ENCODE measurements around the gene BLID. TPM values are rescaled to one million over a fixed set of nuclear protein-coding genes. Genes with fewer than 3 reads are reported as not detected.

Gene BLID
- total RNA-seq, 1 donor from 2014 or later, result not detected

DNA sequence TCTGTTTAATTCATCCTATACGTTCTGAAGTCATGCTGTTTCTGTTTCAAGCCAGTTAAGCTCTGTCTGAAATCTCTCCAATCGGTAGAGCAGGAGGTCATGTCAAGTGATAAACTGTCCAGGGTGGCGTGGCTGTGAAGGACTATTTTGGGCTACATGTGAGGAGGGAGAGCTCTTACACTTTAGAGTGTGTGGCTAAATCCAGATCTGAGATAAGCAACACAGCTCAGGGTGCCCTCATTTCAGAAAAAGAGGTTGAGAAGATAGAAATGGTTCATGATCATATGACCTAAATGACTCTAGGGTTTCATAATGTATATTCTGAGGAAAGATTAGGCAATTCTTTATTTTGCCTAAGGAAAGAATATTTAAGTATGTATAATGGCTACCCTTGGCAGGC lies 8.4 kb downstream of the BLID start:
- peaks cover 29% of the 10 kb centered on the region for H3K4me1 Mint-ChIP-seq
- H3K4me1 ChIP-seq, result peaks cover 19% of the 10 kb centered on the region
- TF ChIP-seq, protein P1, sequence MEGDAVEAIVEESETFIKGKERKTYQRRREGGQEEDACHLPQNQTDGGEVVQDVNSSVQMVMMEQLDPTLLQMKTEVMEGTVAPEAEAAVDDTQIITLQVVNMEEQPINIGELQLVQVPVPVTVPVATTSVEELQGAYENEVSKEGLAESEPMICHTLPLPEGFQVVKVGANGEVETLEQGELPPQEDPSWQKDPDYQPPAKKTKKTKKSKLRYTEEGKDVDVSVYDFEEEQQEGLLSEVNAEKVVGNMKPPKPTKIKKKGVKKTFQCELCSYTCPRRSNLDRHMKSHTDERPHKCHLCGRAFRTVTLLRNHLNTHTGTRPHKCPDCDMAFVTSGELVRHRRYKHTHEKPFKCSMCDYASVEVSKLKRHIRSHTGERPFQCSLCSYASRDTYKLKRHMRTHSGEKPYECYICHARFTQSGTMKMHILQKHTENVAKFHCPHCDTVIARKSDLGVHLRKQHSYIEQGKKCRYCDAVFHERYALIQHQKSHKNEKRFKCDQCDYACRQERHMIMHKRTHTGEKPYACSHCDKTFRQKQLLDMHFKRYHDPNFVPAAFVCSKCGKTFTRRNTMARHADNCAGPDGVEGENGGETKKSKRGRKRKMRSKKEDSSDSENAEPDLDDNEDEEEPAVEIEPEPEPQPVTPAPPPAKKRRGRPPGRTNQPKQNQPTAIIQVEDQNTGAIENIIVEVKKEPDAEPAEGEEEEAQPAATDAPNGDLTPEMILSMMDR (IDR thresholded peaks at IDR 0.05), result no peak
- no peak for TF ChIP-seq EZH2 (IDR thresholded peaks at IDR 0.05)
- no peak for TF ChIP-seq EZH2phosphoT487 (IDR thresholded peaks at IDR 0.05)
- no peaks in the 10 kb centered on the region for H4K20me1 ChIP-seq (ENCODE audit: low read depth)
- H3K27me3 ChIP-seq, result peaks cover 5% of the 10 kb centered on the region
- H3K79me2 ChIP-seq (ENCODE audit: low read depth), result no peaks in the 10 kb centered on the region
- H3K36me3 Mint-ChIP-seq, result peaks cover 3% of the 10 kb centered on the region
- H3K9ac ChIP-seq, result no peak overlapping the region
- no peak overlapping the region for H3K27ac ChIP-seq
- H3K4me3 Mint-ChIP-seq, result no peak overlapping the region
- no peaks in the 10 kb centered on the region for H3K36me3 ChIP-seq
- DNase-seq (ENCODE audit: low spot score), result no peak
- H3K27ac Mint-ChIP-seq, result no peak overlapping the region
- no peak overlapping the region for H3K4me2 ChIP-seq
- H3K27me3 Mint-ChIP-seq (ENCODE audit: insufficient read depth, low read depth), result no peaks in the 10 kb centered on the region
- H3K9me3 Mint-ChIP-seq, result no peaks in the 10 kb centered on the region
- H2AFZ ChIP-seq (replicated peaks), result no peak overlapping the region
- no peaks in the 10 kb centered on the region for H3K9me3 ChIP-seq (ENCODE audit: low read depth)
- no peaks in the 10 kb centered on the region for H3F3A ChIP-seq (ENCODE audit: low read depth)
- no peak overlapping the region for H3K4me3 ChIP-seq

DNA sequence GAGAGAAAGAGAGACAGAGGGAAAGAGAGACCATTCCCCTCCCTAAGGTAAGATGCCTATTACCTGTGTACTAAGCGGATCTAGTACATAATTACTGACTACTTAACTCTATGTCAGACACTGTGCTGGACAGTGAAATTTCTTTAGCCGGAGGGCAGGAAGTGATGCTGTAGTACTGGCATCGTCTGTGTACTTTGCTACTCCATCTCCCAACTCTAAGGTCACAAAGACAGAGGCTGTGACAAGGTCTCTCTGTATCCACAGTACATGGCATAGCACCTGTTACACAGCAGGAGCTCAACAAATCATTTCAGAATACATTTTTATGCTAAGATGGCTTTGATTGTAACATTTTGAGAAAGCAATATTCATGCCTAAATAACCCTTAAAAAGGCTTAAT lies 9.0 kb downstream of the BLID start:
- H3K27ac Mint-ChIP-seq, result no peak overlapping the region
- no peaks in the 10 kb centered on the region for H3K9me3 Mint-ChIP-seq
- H3K36me3 Mint-ChIP-seq, result peaks cover 3% of the 10 kb centered on the region
- Histone ChIP-seq H3K36me3 (no peaks in the 10 kb centered on the region), H4K20me1 (ENCODE audit: low read depth) (no peaks in the 10 kb centered on the region), H3K27ac (no peak overlapping the region), H3K4me3 (no peak overlapping the region), H3K4me1 (peaks cover 22% of the 10 kb centered on the region), H3K27me3 (peaks cover 5% of the 10 kb centered on the region), H3F3A (ENCODE audit: low read depth) (no peaks in the 10 kb centered on the region), H3K4me2 (no peak overlapping the region), H3K9me3 (ENCODE audit: low read depth) (no peaks in the 10 kb centered on the region), H3K79me2 (ENCODE audit: low read depth) (no peaks in the 10 kb centered on the region), H2AFZ (replicated peaks) (no peak overlapping the region), H3K9ac (no peak overlapping the region)
- no peak overlapping the region for H3K4me3 Mint-ChIP-seq
- peaks cover 29% of the 10 kb centered on the region for H3K4me1 Mint-ChIP-seq
- DNase-seq (ENCODE audit: low spot score), result no peak
- TF ChIP-seq, protein P1 (IDR thresholded peaks at IDR 0.05), result no peak
- TF ChIP-seq EZH2 (IDR thresholded peaks at IDR 0.05), result no peak
- no peaks in the 10 kb centered on the region for H3K27me3 Mint-ChIP-seq (ENCODE audit: insufficient read depth, low read depth)

DNA sequence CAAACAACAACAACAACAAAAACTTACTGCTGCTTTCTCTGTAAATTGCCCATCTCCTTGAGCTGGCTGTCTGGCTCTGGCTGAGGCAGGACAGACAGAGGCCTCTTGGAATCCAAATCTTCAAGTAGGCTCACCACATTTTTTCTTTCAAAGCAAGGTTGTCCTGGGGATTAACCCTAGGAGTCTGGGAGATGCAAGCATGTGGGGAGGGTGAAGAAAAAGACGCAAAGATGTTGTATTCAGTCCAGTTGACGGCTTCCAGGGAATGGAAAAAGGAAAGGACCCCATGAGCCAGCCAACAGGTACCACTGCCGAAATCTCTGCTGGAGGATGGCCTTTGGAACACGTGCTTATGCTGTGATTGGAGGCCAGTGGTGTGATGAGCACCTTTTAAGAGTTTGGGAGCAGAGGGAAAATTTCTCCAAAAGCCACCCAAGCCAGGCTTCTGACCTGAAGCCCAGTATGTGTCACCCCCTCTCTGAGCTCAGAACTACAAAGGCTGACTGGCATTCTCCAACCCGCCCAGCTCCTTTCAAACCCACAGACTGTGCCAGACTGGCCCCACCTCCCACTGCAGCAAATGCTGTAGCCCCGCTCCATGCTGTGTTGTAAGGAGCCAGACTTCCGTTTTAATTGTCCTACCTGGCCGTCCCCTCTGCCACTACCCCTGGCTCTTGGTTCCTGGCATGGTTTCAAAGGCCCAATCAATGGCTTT lies 10.8 kb downstream of the BLID start:
- Histone ChIP-seq H3K27ac (no peak overlapping the region), H3K27me3 (peaks cover 18% of the 10 kb centered on the region), H3F3A (ENCODE audit: low read depth) (peaks cover 10% of the 10 kb centered on the region), H3K9ac (no peak overlapping the region), H4K20me1 (ENCODE audit: low read depth) (no peaks in the 10 kb centered on the region), H2AFZ (replicated peaks) (peak overlapping the region; percentile 18), H3K4me3 (no peak overlapping the region), H3K4me1 (peaks cover 36% of the 10 kb centered on the region), H3K79me2 (ENCODE audit: low read depth) (no peaks in the 10 kb centered on the region), H3K36me3 (no peaks in the 10 kb centered on the region), H3K4me2 (no peak overlapping the region), H3K9me3 (ENCODE audit: low read depth) (no peaks in the 10 kb centered on the region)
- Mint-ChIP-seq H3K4me1 (peaks cover 31% of the 10 kb centered on the region), H3K9me3 (no peaks in the 10 kb centered on the region), H3K27me3 (ENCODE audit: insufficient read depth, low read depth) (no peaks in the 10 kb centered on the region), H3K36me3 (peaks cover 3% of the 10 kb centered on the region), H3K4me3 (no peak overlapping the region), H3K27ac (no peak overlapping the region)
- TF ChIP-seq EZH2phosphoT487 (IDR thresholded peaks at IDR 0.05) (no peak), EZH2 (IDR thresholded peaks at IDR 0.05) (no peak)
- TF ChIP-seq, protein P1 (IDR thresholded peaks at IDR 0.05), result no peak
- peak; percentile 24 for DNase-seq (ENCODE audit: low spot score)
